Measurements from ENCODE around the gene SPATA2L.
"Not testable (repeated sequence)": the region's sequence is repeated elsewhere in the genome, so short reads cannot be mapped to it uniquely, and the experiment has no call there.

Gene SPATA2L

GRCh38 chr16:89706518-89707260, 5.2 kb upstream of the SPATA2L start:
- DNase-seq (ENCODE audit: low read depth in 2 of 2) = no peak

GRCh38 chr16:89705006-89705405, 3.5 kb upstream of the SPATA2L start:
- DNase-seq (ENCODE audit: low read depth in 2 of 2) = no peak

- DNase-seq (ENCODE audit: low read depth in 2 of 2) = no peak
Observed at GRCh38 chr16:89704281-89704680, 2.8 kb upstream of the SPATA2L start.

DNA sequence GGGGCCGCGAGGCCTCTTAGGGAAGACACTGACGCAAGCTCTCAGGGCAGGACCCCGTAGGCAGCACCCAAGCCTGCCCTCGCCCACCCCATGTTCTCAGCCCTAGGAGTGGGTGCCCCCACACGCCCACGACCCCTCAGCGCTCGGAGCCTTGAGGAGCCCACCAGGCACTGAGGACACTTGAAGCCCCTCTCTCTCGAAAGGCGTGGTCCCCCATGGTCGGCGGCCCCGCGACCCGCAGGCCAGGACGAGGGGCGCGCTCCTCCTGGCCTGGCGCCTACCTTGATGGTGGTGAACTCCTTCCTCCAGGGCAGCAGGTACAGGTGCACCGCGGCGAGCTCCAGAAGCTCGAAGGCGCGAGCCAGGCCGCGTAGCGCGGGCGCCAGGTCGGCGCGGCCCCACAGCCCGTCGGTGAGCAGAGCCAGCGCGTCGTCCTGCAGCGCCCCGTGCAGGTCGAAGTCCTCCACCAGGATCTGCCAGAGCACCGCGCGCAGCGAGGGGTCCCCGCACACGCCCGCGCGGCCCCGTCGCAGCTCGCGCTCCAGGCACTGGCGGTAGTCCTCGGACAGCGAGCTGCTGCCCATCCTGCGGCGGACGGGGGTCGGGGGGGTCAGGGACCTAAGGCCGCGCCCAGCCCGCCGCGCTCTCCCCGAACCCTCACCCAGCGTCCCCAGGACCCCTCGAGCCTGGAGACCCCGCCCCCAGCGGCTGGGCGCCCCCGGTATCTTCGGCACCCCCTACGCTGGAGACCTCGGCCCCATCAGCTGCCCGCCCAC, 668 bp downstream of the SPATA2L start:
- no peak for DNase-seq (ENCODE audit: low read depth in 2 of 2)

- DNase-seq (ENCODE audit: low read depth in 2 of 2) = peak; percentile 92 to 93
Observed at GRCh38 chr16:89700100-89700648, 1.3 kb downstream of the SPATA2L start.

DNA sequence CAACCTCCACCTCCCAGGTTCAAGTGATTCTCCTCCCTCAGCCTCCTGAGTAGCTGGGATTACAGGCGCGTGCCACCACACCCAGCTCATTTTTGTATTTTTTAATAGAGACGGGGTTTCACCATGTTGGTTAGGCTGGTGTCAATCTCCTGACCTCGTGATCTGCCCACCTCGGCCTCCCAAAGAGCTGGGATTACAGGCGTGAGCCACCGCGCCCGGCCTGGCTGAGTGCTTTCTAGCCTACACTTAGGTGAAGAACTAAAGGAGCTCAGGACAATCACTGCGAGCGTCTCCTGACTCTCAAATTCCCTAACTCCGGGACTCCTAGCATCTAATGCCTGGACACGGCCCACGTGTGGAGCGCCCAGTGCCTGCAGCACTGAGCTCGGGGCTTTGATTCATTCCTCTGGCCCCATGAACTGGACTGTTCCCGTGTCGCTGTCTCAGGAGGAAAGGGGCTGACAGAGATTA, 1.8 kb downstream of the SPATA2L start:
- not testable (repeated sequence) for DNase-seq (ENCODE audit: low read depth in 2 of 2)

DNA sequence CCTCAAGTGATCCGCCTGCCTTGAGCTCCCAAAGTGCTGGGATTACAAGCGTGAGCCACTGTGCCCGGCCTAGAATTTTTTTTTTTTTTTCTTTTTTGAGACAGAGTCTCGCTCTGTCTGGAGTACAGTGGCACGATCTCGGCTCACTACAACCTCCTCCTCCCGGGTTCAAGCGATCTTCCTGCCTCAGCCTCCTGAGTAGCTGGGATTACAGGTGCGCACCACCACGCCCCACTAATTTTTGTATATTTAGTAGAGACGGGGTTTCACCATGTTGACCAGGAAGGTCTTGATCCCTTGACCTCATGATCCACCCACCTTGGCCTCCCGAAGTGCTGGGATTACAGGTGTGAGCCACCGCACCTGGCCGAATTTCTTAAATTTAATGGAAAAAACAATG, 2.8 kb downstream of the SPATA2L start:
- DNase-seq (ENCODE audit: low read depth in 2 of 2) = not testable (repeated sequence)

GRCh38 chr16:89697616-89698331, 3.7 kb downstream of the SPATA2L start:
- DNase-seq (ENCODE audit: low read depth in 2 of 2) = no peak

DNA sequence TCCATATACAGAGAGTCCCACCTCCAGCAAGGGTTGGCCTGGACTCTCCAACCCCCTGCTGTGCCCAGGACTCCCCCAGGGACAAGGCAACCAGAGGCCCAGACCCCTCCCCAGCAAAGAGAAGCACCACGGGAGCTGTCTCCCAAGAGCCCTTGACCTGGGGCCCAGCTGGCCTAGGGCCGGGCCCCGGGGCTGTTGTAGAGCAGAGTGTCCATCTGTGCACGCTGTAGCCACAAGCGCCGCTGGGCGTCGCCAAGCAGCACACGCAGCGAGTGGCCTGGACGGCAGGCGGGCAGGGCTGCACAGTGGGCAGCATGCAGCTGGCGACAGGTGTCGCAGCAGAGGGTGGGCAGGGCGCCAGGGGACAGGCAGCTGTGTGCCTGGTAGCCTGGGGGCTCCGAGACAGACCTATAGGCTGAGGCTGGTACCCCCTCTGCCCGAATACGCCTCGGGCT, 4.3 kb downstream of the SPATA2L start:
- no peak for DNase-seq (ENCODE audit: low read depth in 2 of 2)

DNA sequence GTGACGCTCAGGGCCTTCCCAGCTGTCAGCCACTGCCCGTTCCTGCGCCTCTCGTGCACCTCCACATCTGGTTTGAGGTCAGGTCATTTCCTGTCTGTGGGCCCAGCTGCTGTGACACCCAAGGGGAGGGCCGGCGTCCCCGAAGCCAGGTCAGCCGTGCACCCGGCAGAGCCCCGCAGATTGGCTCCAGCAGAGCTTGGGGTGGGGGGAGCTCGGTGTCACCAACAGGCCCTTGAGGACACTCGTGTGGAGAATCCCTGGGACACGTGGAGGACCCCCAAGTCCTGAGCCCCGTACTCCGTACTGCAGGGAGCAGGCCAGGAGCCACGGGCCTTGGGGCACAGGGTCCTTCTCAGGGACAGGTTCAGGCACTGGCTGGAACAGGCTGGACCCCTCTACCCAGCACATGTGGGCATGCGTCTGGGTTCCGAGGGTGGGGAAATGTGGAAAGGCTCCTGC, 4.8 kb downstream of the SPATA2L start:
- no peak for DNase-seq (ENCODE audit: low read depth in 2 of 2)

GRCh38 chr16:89695875-89696669, 5.4 kb downstream of the SPATA2L start:
- DNase-seq (ENCODE audit: low read depth in 2 of 2) = no peak

- no peak for DNase-seq (ENCODE audit: low read depth in 2 of 2)
Observed at GRCh38 chr16:89695086-89695874, 6.2 kb downstream of the SPATA2L start.

DNA sequence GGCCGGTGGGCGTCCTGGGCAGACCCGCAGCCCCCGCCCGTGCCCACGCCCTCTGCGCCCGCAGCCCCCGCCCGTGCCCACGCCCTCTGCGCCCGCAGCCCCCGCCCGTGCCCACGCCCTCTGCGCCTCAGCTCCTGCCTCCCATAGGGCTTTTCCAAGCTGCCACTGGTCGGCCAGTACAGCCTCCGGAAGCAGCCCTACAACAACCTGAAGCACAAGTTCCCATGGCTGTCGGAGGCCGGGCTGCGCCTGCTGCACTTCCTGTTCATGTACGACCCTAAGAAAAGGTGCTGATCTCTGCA, 6.8 kb downstream of the SPATA2L start:
- DNase-seq (ENCODE audit: low read depth in 2 of 2) = not testable (repeated sequence)

- DNase-seq (ENCODE audit: low read depth in 2 of 2) = no peak
Observed at GRCh38 chr16:89693931-89694783, 7.3 kb downstream of the SPATA2L start.

- no peak for DNase-seq (ENCODE audit: low read depth in 2 of 2)
Observed at GRCh38 chr16:89693289-89693731, 8.2 kb downstream of the SPATA2L start.

DNA sequence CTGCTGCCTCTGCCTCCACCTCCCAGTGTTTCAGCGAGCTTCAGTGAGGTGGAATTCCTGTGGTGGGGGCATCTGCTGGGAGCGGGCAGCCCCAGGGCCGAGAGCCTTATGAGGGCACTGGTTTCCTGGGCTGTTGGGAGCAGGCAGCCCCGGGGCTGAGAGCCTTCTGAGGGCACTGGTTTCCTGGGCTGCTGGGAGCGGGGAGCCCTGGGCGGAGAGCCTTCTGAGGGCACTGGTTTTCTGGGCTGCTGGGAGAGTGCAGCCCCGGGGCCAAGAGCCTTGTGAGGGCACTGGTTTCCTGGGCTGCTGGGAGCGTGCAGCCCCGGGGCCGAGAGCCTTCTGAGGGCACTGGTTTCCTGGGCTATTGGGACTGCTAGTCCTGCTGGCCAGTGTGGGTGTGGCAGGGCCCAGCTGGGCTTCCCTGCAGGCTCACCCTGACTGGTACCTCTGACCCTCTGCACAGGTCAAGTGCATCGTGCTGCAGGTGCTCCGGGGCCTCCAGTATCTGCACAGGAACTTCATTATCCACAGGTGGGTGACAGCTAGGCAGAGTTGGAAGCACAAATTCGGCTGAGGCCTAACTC, 9.4 kb downstream of the SPATA2L start:
- DNase-seq (ENCODE audit: low read depth in 2 of 2) = no peak

DNA sequence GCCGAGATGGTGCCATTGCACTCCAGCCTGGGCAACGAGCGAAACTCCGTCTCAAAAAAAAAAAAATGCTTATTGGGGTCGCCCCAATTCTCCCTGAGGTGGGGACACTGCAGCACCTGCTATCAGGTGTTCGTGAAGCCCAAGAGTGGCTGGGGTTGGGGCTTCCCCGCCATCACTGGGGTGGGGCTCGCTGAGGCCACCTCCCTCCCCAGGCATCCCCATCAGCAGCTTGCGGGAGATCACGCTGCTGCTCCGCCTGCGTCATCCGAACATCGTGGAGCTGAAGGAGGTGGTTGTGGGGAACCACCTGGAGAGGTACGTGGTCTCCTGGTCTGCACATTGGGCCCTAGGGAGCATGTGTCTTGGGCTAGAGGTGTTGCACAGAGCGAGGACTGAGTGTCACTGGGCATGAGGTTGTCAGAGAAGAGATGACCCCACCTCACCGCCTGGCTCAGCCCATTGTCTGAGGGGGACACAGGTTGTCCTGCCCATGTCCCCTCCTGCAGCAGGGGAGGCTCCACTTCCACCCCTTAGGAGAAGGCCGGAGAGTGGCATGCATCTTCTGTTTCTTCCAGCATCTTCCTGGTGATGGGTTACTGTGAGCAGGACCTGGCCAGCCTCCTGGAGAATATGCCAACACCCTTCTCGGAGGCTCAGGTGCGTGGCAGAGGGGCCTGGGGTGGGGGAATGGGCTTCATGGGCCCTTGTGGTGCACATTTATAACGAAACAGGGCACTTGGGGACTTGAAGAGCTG, 10.1 kb downstream of the SPATA2L start:
- DNase-seq (ENCODE audit: low read depth in 2 of 2) = no peak

DNA sequence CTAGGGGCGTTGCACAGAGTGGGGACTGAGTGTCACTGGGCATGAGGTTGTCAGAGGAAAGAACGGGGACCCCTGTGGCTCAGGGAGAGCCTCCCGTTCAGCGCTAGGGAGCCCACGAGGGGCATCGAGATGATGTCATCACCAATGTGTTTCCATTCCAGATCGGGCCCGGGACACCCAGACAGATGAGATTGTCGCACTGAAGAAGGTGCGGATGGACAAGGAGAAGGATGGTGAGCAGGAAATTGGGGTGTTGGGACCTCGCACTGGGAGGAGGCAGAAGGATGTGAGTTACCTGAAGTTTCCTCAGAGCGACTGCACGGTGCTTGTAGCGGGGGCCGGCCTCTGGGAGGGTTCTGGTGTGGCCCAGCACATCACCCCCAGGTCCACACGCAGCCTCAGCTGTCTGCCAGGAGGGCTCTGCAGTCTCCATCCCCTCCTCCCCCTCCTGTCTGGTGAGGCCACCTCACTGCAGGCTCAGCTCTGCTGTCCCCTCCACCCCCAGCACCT, 11.1 kb downstream of the SPATA2L start:
- DNase-seq (ENCODE audit: low read depth in 2 of 2) = no peak

Data from stimulated activated CD8-positive, alpha-beta memory T cell treated with anti-CD3 and anti-CD28 coated beads, Interleukin-15, amount 100 ng/mL, for 4 hours (primary cell).